DMS153 treated with DMSO at 0.1 percent for 48 hours (cell line): ENCODE measurements around the gene TOR1A.
A peak's percentile ranks its signal among the peaks of the same experiment; 100 is the strongest.

Experiments
- DNase-seq: peaks from one replicate; lab custom pipeline; 2025; ENCODE audit not compliant: unreplicated experiment; lab: John Stamatoyannopoulos, UW

Gene TOR1A

DNA sequence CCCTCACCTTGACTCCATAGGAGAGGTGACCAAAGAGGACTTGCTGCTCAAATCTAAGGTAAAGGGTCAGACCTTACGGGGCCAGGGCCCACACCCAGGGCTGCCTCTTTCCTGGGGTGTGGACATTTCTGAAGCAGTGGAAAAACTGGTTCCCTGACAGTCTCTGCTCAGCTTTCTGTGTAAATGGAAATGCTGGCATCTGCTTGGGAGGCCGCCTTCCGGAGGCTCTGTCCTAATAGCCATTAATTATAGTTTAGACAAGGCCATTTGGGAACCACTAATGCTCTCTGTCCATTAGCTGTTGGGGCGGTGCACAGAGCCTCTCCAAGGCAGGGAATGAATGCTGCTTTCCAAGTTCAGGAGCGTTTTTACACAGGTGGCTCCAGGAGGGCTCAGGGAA is 28.6 kb upstream of the TOR1A start:
- no peak for DNase-seq

DNA sequence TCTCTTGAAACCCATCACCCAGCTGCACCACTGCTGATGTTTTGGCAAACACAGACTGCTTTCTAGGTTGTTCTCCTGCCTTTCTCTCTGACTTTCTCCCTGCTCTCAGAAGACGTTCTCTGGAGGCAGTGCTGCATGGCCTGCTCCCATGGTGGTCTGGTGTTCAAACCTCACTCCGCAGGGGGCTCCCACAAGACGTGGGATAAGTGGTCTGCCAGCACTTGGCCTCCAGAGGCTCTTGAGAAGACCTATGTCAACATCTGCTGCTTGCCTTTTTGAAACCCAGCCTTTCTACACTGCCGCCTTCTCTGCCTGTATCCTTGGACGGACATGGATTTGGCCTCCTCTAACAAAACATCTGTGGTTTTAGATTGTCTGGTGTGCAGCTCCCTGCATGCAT is 27.9 kb upstream of the TOR1A start:
- no peak for DNase-seq

DNA sequence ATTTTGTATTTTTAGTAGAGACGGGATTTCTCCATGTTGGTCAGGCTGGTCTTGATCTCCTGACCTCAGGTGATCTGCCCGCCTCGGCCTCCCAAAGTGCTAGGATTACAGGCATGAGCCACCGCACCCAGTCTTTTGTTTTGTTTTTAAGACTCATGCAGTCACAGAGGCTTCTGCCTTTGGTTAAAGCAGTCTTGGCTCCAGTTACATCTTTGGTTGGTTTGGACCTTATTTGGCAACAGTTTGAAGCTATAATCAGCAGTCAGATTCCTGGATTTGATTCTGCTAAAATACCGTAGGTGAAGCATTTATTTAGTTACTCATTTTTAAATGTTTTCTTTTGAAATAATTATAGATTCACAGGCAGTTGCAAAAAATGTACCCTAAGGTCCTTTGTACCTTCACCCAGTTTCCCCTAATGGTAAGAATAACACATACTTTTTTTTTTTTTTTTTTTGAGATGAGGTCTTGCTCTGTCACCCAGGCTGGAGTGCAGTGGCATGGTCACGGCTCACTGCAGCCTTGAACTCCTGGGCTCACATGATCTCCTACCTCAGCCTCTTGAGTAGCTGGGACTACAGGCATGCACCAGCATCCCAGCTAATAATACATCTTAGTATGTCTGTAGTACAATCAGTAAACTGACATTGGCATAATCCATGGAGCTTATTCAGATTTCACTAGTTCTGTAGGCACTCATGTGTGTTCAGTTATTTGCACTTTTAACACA is 27.1 kb upstream of the TOR1A start:
- DNase-seq, result no peak

DNA sequence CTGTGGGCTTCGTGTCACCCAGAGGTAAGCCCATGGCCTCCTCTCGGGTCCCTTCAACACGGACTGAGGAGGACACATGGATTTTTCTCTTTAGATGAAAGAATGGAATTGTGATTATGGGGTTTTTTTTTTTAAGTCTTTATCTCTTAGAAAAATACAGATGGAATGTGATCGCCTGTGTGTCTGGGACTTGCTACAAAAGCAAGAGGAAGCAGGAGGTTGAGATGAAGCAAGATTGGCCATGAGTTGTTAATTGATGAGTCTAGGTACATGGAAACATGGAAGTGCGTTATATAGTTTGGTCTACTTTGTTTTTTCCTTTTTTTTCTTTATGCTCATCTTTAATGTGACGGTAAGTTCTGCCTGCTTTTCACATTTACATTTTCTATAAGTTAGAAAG is 26.0 kb upstream of the TOR1A start:
- DNase-seq, result no peak

DNA sequence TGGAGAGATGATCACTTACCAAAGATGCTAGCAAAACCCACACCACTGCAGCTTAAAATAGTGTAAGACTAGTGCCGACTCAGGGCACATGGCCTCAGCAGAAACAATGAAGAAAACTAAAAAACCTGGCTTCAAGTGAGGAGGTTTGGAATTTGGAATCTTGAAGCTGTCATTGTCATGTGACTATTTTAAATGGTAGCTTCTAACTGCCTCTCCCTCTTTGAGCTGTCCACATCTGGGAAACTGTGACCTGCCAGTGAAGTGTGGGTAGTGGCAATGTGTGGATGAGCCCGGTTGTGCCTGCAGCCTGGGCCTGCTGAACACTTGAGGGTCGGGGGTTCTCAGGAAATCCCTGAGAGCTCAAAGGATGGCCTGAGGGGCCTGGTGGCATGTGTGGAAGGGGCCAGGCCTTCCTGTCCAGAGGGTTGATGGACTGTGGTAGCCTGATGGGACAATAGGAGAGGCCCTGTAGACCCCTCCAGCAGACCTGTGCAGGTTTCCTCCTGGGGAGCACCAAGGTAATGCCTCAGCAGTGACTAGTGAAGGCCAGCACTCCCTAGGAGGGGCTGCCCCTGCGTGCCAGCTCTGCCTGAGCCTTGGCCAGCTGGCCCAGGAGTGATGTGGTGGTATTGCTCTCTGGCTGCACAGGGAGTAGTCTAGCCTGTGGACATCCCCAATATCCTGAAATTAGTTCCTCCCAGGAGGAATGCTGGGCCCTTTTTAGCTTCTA is 24.9 kb upstream of the TOR1A start:
- no peak for DNase-seq

DNA sequence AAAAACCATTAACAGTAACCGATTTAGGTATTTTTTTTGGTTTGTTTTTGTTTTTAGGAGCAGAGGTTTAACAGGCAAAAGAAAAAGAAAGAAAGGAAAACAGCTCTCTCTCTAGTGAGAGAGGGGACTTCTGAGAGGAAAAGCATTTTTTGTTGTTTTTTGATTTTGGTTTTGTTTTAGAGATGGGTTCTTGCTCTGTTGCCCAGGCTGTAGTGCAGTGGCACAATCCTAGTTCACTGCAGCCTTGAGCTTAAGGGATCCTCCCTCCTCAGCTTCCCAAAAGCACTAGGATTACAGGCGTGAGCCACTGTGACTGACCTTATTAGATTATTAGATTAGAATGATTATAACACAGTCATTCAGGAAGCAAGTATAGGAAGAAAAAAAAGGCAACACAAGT is 21.4 kb upstream of the TOR1A start:
- no peak for DNase-seq

DNA sequence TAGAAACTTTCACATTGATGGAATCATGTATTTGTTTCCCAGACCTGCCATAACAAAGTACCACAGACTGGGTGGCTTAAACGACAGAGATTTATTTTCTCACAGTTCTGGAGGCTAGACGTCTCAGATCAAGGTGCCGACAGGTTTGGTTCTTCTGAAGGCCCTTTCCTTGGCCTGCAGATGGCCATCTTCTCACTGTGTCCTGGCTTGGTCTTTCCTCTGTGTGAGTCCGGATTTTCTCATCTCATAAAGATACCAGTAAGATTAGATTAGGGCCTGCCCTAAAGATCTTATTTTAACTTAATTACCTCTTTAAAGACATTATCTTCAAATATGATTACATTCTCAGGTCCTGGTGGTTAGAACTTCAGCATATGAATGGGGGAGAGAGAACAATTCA is 17.1 kb upstream of the TOR1A start:
- no peak for DNase-seq

DNA sequence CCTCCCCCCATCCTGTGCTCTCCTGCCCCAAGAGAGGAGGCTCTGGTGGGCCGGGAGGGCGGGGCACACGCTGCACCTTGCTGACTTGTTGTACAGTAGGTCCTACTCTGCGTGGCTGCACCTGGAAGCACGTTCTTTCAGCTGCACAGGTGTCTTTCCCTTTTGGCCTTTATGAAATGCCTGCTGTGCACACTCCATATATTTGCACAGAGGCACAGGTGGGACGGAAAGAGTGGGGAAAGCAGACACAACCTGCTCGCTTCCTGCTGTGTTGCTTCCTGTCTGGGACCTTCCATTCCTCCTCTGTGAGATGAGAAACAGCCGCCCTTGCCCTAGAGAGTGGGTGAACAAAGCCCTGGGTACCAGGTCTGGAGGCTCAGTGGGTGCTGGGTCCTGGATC is 16.1 kb upstream of the TOR1A start:
- DNase-seq, result peak; percentile 87

DNA sequence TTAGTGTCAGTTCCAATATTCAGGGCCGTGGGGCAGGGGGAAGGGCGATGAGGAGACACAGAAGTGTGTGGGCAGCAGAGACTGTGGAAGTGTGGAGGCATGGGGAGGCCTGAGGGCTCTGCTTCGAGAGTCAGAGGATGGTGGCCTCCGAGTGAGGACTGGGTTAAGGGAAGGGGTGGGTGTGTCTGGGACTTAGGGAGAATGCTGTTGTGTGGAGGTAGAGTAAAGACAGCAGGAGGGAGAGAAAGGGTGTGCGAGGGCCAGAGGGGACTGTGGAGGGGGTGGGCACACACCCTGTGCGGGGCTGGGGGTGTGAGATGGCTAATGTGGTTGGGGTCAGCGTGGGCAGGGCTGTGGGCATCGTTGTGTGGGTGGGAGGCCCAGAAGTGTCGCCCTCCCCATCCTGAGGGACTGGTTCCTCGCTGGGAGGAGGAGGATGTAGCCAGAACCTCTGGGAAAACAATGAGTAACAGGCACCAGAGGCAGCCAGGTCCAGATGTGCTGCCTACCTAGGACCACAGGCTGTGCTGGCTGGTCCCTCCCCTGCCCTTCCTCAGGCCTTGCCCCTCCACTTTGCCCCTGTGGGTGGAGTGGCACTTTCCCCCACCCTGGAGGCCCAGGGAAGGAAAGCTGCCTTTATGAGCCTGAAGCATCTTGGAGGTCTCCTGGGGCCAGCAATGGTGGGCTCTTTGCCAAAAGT is 15.5 kb upstream of the TOR1A start:
- no peak for DNase-seq

DNA sequence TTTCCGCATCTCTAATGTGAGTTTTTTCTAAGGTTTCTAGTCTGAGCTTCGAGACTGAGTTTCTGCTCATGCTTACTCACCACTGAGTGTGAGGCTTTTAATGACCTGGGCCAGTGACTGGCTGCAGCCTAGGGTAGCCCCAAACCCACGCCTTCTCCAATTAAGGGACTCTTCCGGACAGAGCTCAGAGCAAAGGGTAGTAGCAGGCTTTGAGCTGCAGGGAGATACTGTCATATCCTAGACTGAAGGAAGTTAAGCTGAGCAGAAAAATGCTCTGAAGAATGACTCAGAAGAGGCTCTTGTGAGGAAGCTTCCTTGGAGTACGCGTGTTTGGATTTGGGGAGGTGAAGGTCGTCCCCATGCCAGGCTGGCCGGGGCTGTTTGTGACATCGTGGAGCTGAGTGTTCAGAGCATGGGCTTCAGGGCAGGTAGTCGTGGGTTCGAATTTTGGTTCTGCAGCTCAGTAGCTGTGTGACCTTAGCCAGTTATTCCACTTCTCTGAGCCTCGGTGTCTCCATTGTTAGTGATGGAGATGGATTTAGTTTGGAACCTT is 14.8 kb upstream of the TOR1A start:
- no peak for DNase-seq

DNA sequence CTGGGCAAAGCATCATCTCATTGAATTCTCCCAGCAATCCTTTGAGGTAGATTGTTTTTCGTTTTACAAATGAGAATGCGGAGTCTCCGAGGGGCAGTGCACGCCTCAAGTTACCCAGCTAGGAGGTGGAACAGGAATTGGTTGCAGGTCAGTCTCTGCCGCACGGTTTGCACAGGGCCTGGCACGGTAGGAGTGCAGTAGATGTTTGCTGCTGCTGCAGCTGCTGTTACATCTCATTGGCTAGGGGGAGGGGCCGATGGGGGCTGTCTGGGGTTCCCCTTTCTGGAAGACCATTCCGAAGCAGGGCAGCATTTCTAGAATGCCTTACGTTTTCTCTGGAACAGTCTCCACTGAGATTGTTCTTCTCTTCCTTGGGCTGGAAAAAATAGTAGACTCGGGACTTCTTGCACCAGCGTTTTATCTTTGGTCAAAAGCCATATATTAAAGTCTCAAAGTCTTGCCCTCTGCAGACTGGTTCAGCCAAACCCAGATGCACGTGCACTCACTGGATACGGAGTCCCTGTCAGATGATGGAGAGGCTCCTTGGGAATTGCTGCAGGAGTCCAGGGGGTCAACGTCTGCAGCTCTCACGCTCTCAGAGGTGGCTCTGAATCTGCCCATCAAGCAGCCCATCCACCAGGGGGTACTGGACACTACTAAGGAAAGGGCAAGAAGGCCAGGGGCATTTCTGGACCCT is 12.5 kb upstream of the TOR1A start:
- DNase-seq, result no peak

DNA sequence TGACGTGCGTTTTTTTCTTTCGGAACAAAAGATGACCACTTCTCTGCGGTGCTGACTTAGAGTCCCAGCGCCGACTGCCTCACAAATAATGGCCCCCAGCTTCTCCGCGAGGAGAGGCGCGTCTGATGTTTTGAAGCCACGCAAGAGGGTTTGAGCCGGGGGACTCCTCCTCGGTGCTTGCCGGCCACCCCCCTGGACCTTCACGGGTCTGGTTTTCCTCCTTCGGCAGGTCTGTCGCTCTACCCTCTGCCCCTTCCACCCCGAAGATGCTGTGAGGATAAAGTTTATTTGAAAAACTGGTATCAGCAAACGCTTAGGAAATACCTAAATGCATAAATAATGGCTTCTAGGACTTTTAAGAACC is 11.9 kb upstream of the TOR1A start:
- no peak for DNase-seq

DNA sequence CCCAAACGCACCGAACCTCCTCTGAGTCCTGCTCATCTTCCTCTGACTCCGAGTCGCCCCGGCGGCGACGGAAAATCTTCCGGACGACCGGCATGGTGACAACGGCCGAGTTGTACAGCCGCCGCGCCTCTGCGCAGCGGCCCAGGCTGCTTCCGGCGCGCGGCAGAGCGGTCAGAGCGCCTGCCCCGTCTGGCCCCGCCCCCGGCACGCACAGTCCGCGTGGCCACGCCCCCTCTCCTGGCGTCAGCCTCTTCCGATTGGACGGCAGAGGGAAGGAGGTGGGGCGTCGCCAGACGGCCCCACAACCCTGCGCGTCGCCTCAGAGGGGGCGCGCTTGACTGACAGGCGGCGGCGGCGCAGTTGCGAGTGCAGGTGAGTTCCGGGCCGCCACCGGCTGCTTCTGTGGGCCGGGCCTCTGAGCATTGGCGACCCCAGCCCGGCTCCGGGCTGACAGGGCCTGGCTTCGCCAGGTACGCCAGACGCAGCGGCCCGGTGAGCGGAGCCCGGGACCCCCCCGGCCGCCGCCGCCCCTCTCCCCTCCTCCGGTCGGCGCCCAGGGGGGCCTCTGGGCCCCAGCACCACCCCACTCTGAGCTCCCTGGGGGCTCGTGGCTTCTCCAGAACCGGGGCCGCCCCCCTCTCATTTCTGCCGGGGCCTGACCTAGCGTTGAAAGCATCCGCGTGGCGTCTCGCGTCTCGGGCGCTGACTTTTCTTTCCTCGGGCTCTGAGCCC is 11.4 kb upstream of the TOR1A start, which contains the start of the genes C9orf78 and USP20:
TSS of gene C9orf78 (minus strand) at position 148 of the 732 bp plus-strand sequence. CDS start at position 94, 54 bp downstream.
TSS of gene USP20 (plus strand) at position 331 of the 732 bp plus-strand sequence. CDS start 17,098 bp downstream, outside the sequence.
- DNase-seq, result peak; percentile 94

DNA sequence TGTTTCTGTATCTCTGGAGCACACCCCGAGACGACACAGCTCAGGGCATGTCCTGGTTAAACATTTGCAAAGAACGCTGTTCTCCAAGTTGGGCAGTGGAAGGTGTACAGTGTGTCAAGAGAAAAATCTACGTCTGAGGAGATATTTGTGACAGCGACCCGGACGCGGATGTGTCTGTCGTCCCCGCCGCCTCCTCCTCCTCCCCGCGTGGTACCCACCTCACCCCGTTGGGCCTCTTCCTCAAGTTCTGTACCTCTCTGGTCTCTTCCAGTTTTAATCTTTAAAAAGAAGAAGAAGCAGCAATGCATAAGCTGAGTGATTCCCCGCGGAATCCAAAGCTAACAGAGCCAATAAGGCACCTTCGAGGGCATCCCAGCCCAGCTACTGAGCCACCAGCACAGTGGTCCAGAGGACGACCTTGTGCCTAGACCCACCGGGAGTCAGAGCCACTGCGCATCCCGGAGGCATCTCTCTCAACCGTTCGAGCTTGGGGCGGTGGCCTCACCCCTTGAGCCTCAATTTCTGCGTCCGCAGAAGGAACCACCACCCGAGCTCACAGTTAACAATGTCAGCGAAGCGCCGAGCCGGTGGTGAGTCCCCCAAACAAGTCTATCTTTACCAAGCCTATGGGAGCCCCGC is 10.7 kb upstream of the TOR1A start:
- no peak for DNase-seq

DNA sequence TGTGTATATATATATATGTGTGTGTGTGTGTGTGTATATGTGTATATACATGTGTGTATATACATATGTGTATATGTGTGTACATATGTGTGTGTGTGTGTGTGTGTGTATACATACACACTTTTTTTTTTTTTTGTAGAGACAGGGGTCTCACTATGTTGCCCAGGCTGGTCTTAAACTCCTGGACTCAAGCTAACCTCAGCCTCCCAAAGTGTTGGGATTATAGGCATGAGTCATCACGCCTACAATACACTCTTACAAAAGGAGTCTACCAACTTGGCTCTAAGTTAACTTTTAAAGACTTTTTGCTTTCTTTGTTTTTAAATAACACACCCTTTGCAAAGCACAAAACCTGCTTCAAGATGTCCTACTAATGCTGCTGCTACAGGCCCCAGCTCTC is 9.0 kb upstream of the TOR1A start:
- DNase-seq, result no peak

DNA sequence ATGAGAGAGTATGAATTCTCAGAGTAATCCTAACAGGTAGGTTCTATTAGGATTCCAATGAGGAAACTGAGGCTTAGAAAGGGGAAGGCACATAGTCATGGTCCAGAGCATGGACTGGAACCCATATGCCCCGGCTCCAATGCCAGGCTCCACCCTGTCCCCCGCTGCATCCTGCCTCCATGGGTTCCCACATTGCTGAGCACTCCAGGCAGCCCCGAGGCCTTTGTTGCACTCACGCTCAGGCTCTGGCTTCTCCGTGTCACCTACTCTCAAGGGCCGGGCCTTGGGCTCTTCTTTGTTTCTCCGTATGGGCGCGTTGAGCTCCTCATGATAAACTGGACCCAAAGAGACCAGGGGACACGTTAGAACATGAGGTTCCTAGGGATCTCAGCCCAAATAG is 5.0 kb upstream of the TOR1A start:
- no peak for DNase-seq

DNA sequence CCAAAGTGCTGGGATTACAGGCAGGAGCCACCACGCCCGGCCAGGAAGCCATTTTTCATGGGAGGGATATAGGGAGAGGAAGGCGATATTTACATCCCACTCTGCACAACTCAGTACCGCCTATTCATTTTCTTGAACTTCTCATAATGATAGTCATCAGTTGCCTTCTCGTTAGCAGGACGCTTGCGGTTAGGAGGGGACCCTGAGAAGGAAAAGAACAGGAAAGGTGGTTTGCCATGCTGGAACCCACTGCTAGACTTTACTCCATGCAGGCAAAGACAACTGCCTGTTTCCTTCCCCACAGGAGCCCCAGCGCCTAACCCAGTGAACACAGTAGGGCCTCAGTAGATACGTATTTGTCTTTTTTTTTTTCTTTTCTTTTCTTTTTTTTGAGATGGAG is 4.1 kb upstream of the TOR1A start:
- no peak for DNase-seq

DNA sequence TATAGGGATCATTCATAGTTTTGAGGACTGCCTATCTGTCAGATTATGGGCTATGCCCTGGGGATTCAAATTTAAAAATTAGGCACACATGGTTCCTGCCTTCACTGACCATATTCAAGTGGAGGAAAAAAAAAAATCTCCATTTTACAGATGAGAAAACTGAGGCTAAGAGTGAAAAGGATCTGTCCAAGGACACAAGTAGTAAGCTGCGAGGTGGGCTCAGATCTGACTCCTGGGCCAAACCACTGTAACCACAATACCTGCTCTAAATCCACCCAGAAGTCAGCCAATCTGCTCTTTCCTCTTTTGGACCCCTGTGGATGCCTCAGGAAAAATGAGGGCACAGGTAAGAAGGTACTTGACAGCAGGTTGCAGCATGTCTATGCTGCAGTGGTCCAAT is 2.8 kb upstream of the TOR1A start:
- no peak for DNase-seq

DNA sequence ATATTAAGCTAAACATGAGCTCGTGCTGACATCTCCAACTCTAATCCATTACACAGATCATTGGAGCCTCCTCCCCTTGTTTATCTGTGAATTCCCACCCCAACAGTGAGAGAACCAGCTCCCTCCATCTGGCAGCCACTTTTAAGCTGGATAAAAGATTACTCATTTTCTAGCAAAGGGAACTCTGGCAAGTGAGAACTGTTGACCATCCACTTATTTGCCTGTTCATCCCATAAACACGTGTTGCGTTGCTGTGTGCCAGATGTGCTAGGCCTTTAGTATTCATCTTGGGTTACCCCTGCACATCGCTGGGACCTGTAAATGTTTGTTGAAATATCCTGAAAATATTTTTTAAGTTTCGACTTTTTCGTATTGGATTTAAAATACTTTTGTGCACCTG is 2.4 kb upstream of the TOR1A start:
- DNase-seq, result no peak

DNA sequence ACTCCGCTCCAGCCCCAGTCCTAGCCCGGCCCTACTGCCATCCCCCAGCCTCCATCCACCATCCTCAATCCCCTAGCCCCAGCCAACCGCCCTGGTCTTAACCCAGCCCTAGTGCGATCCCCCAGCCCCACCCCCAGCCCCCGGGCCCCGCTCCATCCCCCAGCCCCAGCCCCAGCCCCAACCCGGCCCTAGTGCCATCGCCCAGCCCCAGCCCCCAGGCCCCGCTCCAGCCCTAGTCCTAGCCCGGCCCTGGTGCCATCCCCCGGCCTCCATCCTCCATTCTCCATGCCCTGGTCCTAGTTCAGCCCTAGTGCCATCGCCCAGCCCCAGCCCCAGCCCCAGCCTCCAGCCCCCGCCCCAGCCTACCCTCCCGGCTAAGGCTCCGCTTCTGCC is 398 bp downstream of the TOR1A start:
- DNase-seq, result no peak
